H1 (cell line): ENCODE results near the gene GARNL3. TPM values are rescaled to one million over a fixed set of nuclear protein-coding genes. Genes with fewer than 3 reads are reported as not detected.

ENCODE experiments used
- CTCF ChIA-PET: fragments of 300-600 bp; sonication (Branson Sonifier 250); formaldehyde crosslinking; loops from one replicate; lab custom pipeline; 2021; ENCODE audit not compliant: partially characterized antibody; lab: Charles Lee
- POLR2A ChIA-PET: fragments of 300-600 bp; sonication (Branson Sonifier 250); formaldehyde crosslinking; loops from one replicate; lab custom pipeline; 2021; ENCODE audit warnings: inconsistent platforms; ENCODE audit not compliant: partially characterized antibody; lab: Charles Lee
- DNase-seq, 2 experiments: peaks; one replicate each; pipeline versions ENCODE4 v3.0.0 to v3.0.0-alpha.2; 2010 to 2022; ENCODE audit warnings: low spot score in 2 of 2, low read depth in 1 of 2, mixed read lengths in 1 of 2
- FAIRE-seq: peaks from 2 replicates; lab custom pipeline; 2011; peaks lifted over from hg19 to GRCh38; lab: Jason Lieb, UNC
- H2AFZ ChIP-seq: 2 replicates; pipeline ENCODE4 v1.8.1; 2012; ENCODE audit warnings: low read length, inconsistent platforms
- H2AK5ac ChIP-seq: 2 replicates; pipeline ENCODE4 v1.6.1; 2013; ENCODE audit warnings: low read depth, low read length
- H2BK120ac ChIP-seq: replicated peaks from 2 replicates; pipeline ENCODE3; 2013; ENCODE audit warnings: low read depth, low read length, inconsistent platforms
- H2BK12ac ChIP-seq: 2 replicates; pipeline ENCODE4 v1.6.1; 2013; ENCODE audit warnings: low read depth, low read length
- H2BK15ac ChIP-seq: 2 replicates; pipeline ENCODE4 v1.6.1; 2013; ENCODE audit warnings: low read length
- H2BK20ac ChIP-seq: 2 replicates; pipeline ENCODE4 v1.6.1; 2013; ENCODE audit warnings: low read length
- H2BK5ac ChIP-seq: 2 replicates; pipeline ENCODE4 v1.6.1; 2013; ENCODE audit warnings: low read depth, low read length
- H3K14ac ChIP-seq: 2 replicates; pipeline ENCODE4 v1.6.1; 2013; ENCODE audit warnings: inconsistent platforms; ENCODE audit not compliant: insufficient read length
- H3K18ac ChIP-seq: 2 replicates; pipeline ENCODE4 v1.6.1; 2013; ENCODE audit warnings: low read length; ENCODE audit errors: extremely low read depth
- H3K23ac ChIP-seq: 2 replicates; pipeline ENCODE4 v1.6.1; 2013; ENCODE audit warnings: inconsistent platforms; ENCODE audit not compliant: insufficient read length
- H3K23me2 ChIP-seq: 2 replicates; pipeline ENCODE4 v1.6.1; 2013; ENCODE audit warnings: low read depth, low read length
- H3K27ac ChIP-seq: 2 replicates; pipeline ENCODE4 v1.6.1; 2011; ENCODE audit warnings: low read depth, low read length, inconsistent platforms
- H3K27me3 ChIP-seq, 4 experiments: replicated peaks in 1 of 4; 1 replicate in 1 of 4; 2 replicates in 3 of 4; pipeline versions ENCODE4 v1.6.1 to v1.8.1; 2011 to 2013; ENCODE audit warnings: low read length in 3 of 4, mild to moderate bottlenecking in 3 of 4, inconsistent platforms in 2 of 4, mixed read lengths in 2 of 4, moderate library complexity in 1 of 4; ENCODE audit not compliant: control insufficient read depth in 3 of 4, insufficient read depth in 3 of 4; ENCODE audit errors: extremely low read depth in 1 of 4
- H3K36me3 ChIP-seq, 4 experiments: 2 replicates each; pipeline versions ENCODE4 v1.6.1 to v1.8.1; 2011 to 2013; ENCODE audit warnings: mild to moderate bottlenecking in 4 of 4, low read length in 3 of 4, moderate library complexity in 2 of 4, control low read depth in 1 of 4, inconsistent platforms in 1 of 4; ENCODE audit not compliant: insufficient read depth in 4 of 4, control insufficient read depth in 2 of 4
- H3K4ac ChIP-seq: replicated peaks from 2 replicates; pipeline ENCODE3; 2013; ENCODE audit warnings: low read length, low read depth, mixed read lengths, inconsistent platforms; ENCODE audit not compliant: insufficient read length
- H3K4me1 ChIP-seq, 4 experiments: replicated peaks in 1 of 4; 1 replicate in 1 of 4; 2 replicates in 3 of 4; pipeline versions ENCODE4 v1.6.1 to v1.8.1; 2011 to 2013; ENCODE audit warnings: low read length in 3 of 4, inconsistent platforms in 2 of 4, mixed read lengths in 1 of 4; ENCODE audit not compliant: insufficient read depth in 4 of 4, control insufficient read depth in 3 of 4
- H3K4me2 ChIP-seq, 2 experiments: 2 replicates each; pipeline versions ENCODE4 v1.6.1 to v1.8.1; 2011 to 2013; ENCODE audit warnings: low read depth in 2 of 2, low read length in 2 of 2, control low read depth in 1 of 2, inconsistent platforms in 1 of 2, mild to moderate bottlenecking in 1 of 2; ENCODE audit not compliant: insufficient read depth in 1 of 2
- H3K4me3 ChIP-seq, 4 experiments: fragments of 200-600, 300-600 bp in 1 of 4; sonication (generic), shearing (Covaris generic), sonication (Bioruptor Twin) in 1 of 4; 2 replicates each; pipeline versions ENCODE4 v1.5.1 to v1.8.1; 2011 to 2016; ENCODE audit warnings: low read length in 4 of 4, low read depth in 3 of 4, control low read depth in 2 of 4, inconsistent platforms in 2 of 4, mild to moderate bottlenecking in 2 of 4, mixed read lengths in 1 of 4, moderate library complexity in 1 of 4; ENCODE audit not compliant: insufficient read depth in 2 of 4; ENCODE audit errors: extremely low read depth in 1 of 4
- H3K56ac ChIP-seq: replicated peaks from 2 replicates; pipeline ENCODE3; 2013; ENCODE audit warnings: low read depth, mild to moderate bottlenecking, mixed read lengths, low read length, inconsistent platforms; ENCODE audit not compliant: insufficient read length
- H3K79me1 ChIP-seq: 2 replicates; pipeline ENCODE4 v1.6.1; 2013; ENCODE audit warnings: low read depth, low read length, control low read depth
- H3K79me2 ChIP-seq, 2 experiments: 2 replicates each; pipeline versions ENCODE4 v1.6.1 to v1.8.1; 2012 to 2013; ENCODE audit warnings: low read length in 2 of 2, mild to moderate bottlenecking in 2 of 2, inconsistent platforms in 1 of 2; ENCODE audit not compliant: insufficient read depth in 2 of 2, control insufficient read depth in 1 of 2
- H3K9ac ChIP-seq, 4 experiments: replicated peaks in 1 of 4; 1 replicate in 1 of 4; 2 replicates in 3 of 4; pipeline versions ENCODE4 v1.6.1 to v1.8.1; 2011 to 2013; ENCODE audit warnings: low read depth in 3 of 4, low read length in 3 of 4, control low read depth in 2 of 4, mild to moderate bottlenecking in 2 of 4, moderate library complexity in 2 of 4, inconsistent platforms in 1 of 4; ENCODE audit errors: extremely low read depth in 1 of 4
- H3K9me3 ChIP-seq, 2 experiments: 2 replicates each; pipeline versions ENCODE4 v1.6.1 to v1.8.1; 2012 to 2013; ENCODE audit warnings: mild to moderate bottlenecking in 2 of 2, moderate library complexity in 2 of 2, control low read depth in 1 of 2, inconsistent platforms in 1 of 2, low read depth in 1 of 2, low read length in 1 of 2, mixed read lengths in 1 of 2; ENCODE audit not compliant: insufficient read depth in 2 of 2
- H4K20me1 ChIP-seq, 2 experiments: replicated peaks in 1 of 2; 2 replicates each; pipeline versions ENCODE3 to v1.8.1; 2011 to 2013; ENCODE audit warnings: inconsistent platforms in 2 of 2, low read length in 2 of 2, mild to moderate bottlenecking in 1 of 2; ENCODE audit not compliant: insufficient read depth in 2 of 2, control insufficient read depth in 1 of 2
- H4K5ac ChIP-seq: 2 replicates; pipeline ENCODE4 v1.6.1; 2013; ENCODE audit warnings: low read length, low read depth, mixed read lengths, inconsistent platforms; ENCODE audit not compliant: insufficient read length
- H4K8ac ChIP-seq: 2 replicates; pipeline ENCODE4 v1.8.0; 2013; ENCODE audit warnings: mild to moderate bottlenecking, moderate library complexity, low read length, inconsistent platforms; ENCODE audit not compliant: insufficient read depth; ENCODE audit errors: extremely low read depth
- H4K91ac ChIP-seq: replicated peaks from 2 replicates; pipeline ENCODE3; 2013; ENCODE audit warnings: low read length, mixed read lengths, inconsistent platforms; ENCODE audit not compliant: insufficient read length
- KDM1A ChIP-seq: fragments of 200-600, 300-600 bp; sonication (generic); IDR thresholded peaks from 2 replicates; pipeline ENCODE4 v1.7.1; 2016; ENCODE audit warnings: mild to moderate bottlenecking, low read length, borderline replicate concordance
- POLR2A ChIP-seq, 2 experiments: IDR thresholded peaks; 1 replicate in 1 of 2; 2 replicates in 1 of 2; pipeline ENCODE4 v1.6.1; 2011; ENCODE audit warnings: low read depth in 2 of 2, low read length in 2 of 2, mild to moderate bottlenecking in 2 of 2; ENCODE audit errors: control extremely low read depth in 1 of 2
- SAP30 ChIP-seq: fragments of 300-600 bp; sonication (generic); IDR thresholded peaks from 2 replicates; pipeline ENCODE4 v1.7.1; 2012; ENCODE audit warnings: low read length, moderate library complexity, mild to moderate bottlenecking, inconsistent platforms; ENCODE audit not compliant: insufficient read depth, insufficient replicate concordance
- SIRT6 ChIP-seq: IDR thresholded peaks from one replicate; pipeline ENCODE4 v1.7.1; 2012; ENCODE audit warnings: low read length, inconsistent platforms
- SIX5 ChIP-seq: IDR thresholded peaks from 2 replicates; pipeline ENCODE4 v1.6.1; 2011; ENCODE audit warnings: mild to moderate bottlenecking, low read depth, low read length
- SP2 ChIP-seq: IDR thresholded peaks from 2 replicates; pipeline ENCODE4 v1.6.1; 2012; ENCODE audit warnings: mild to moderate bottlenecking, low read length, inconsistent platforms
- polyA plus RNA-seq, 7 experiments: library from polyadenylated mRNA; depleted of rRNA in 3 of 7; stranded (reverse) in 5 of 7; unstranded in 2 of 7; fragments of >200 nt in 5 of 7; fragments of 200-250 nt in 2 of 7; gene quantifications; 1 replicate in 5 of 7; 2 replicates in 1 of 7; 4 replicates in 1 of 7; pipeline versions ENCODE4 v1.2.1 to v1.2.3, GENCODE V29; 2011 to 2013; ENCODE audit warnings: missing spikeins in 2 of 7, mixed read lengths in 2 of 7
- total RNA-seq: library from RNA; stranded (reverse); fragmentation: NEBNext Ultra II Directional; extraction: Animal tissue kit (Norgen Biotek cat#: 25700); gene quantifications from 2 replicates; pipeline ENCODE4 v1.2.1, GENCODE V29; 2021
- TF ChIP-seq, protein P1 (sequence below): IDR thresholded peaks from 2 replicates; pipeline ENCODE4 v1.6.1; 2011; ENCODE audit warnings: low read length, improper control_type of control experiment
- TF ChIP-seq, protein P2 (sequence below): IDR thresholded peaks from 2 replicates; pipeline ENCODE4 v1.6.1; 2012; ENCODE audit warnings: low read length, inconsistent platforms

GARNL3 gene
- total and polyA plus RNA-seq, 2 of the 8 experiments (the other 6 are each of a cell fraction or from before 2014, with no cell fraction given), result 6.5 to 18.3 TPM

DNA sequence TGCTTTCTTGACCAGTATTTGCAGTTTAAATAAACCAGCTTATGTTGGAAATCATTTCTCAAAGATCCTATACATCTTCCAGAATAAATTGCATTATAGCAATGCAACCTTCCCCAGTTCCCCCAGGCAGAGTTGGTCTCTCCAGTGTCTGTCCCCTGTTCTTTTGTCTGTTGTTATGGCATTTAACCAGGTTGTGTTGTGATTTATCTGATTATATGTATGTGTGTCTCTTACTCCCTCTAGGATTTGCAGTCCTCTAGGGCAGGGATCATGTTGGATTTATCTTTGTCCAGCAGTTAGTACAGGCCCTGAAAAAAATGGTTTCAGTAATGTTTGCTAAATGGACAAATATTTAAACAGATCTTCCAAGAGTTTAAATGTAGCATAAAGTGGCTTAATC lies 17.3 kb downstream of the GARNL3 start:
- Histone ChIP-seq H3K36me3 (no peaks in the 10 kb centered on the region), H3K9me3 (no peaks in the 10 kb centered on the region), H2BK15ac (no peak overlapping the region), H2BK5ac (no peak overlapping the region), H3K23ac (no peak overlapping the region), H2BK120ac (no peak overlapping the region), H3K4ac (no peak overlapping the region), H2BK12ac (no peak overlapping the region), H3K79me1 (no peaks in the 10 kb centered on the region; the same call in 1 of the 2 replicates), H2BK20ac (no peak overlapping the region), H3K79me2 (no peaks in the 10 kb centered on the region), H2AK5ac (no peak overlapping the region), H3K4me2 (no peak overlapping the region), H2AFZ (no peak overlapping the region), H3K14ac (no peak overlapping the region), H4K5ac (no peak overlapping the region), H3K56ac (no peak overlapping the region), H3K27me3 (no peaks in the 10 kb centered on the region), H3K18ac (no peak overlapping the region), H3K23me2 (no peaks in the 10 kb centered on the region), H3K4me3 (no peak overlapping the region), H4K20me1 (no peaks in the 10 kb centered on the region), H3K9ac (no peak overlapping the region), H4K91ac (no peak overlapping the region), H3K27ac (no peak overlapping the region), H4K8ac (no peak overlapping the region), H3K4me1 (peaks cover 0 to 4% (median 0%) of the 10 kb centered on the region in 4 experiments; a peak in 1 of 7 replicates)
- DNase-seq (no peak), FAIRE-seq (no peak)
- TF ChIP-seq SIX5, result no peak
- TF ChIP-seq KDM1A, result no peak
- TF ChIP-seq, protein P1, sequence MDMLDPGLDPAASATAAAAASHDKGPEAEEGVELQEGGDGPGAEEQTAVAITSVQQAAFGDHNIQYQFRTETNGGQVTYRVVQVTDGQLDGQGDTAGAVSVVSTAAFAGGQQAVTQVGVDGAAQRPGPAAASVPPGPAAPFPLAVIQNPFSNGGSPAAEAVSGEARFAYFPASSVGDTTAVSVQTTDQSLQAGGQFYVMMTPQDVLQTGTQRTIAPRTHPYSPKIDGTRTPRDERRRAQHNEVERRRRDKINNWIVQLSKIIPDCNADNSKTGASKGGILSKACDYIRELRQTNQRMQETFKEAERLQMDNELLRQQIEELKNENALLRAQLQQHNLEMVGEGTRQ, result no peak
- no peak for TF ChIP-seq SP2
- TF ChIP-seq, protein P2, sequence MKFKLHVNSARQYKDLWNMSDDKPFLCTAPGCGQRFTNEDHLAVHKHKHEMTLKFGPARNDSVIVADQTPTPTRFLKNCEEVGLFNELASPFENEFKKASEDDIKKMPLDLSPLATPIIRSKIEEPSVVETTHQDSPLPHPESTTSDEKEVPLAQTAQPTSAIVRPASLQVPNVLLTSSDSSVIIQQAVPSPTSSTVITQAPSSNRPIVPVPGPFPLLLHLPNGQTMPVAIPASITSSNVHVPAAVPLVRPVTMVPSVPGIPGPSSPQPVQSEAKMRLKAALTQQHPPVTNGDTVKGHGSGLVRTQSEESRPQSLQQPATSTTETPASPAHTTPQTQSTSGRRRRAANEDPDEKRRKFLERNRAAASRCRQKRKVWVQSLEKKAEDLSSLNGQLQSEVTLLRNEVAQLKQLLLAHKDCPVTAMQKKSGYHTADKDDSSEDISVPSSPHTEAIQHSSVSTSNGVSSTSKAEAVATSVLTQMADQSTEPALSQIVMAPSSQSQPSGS, result no peak
- TF ChIP-seq SAP30, result no peak
- no peak for TF ChIP-seq POLR2A (IDR thresholded peaks at IDR 0.05; ENCODE audit: control extremely low read depth in 1 of 2, low read depth in 2 of 2, low read length in 2 of 2)
- TF ChIP-seq SIRT6, result no peak
- CTCF ChIA-PET, result no interaction called here
- POLR2A ChIA-PET, result no interaction called here
